Ectodermal cell (in vitro differentiated cells): ENCODE data around the gene CCDC97.

ENCODE experiments used
- H3K27ac ChIP-seq: 2 replicates; pipeline ENCODE4 v1.7.0; 2013; ENCODE audit warnings: mild to moderate bottlenecking, low read depth, low read length; ENCODE audit not compliant: insufficient read depth, poor library complexity, severe bottlenecking
- H3K27me3 ChIP-seq: 2 replicates; pipeline ENCODE4 v1.7.0; 2013; ENCODE audit warnings: mild to moderate bottlenecking, low read length; ENCODE audit not compliant: insufficient read depth, control insufficient read depth, poor library complexity, severe bottlenecking
- H3K36me3 ChIP-seq: one replicate; pipeline ENCODE4 v1.7.0; 2013; ENCODE audit warnings: low read length; ENCODE audit not compliant: control insufficient read depth, insufficient read depth
- H3K4me1 ChIP-seq: one replicate; pipeline ENCODE4 v1.7.0; 2013; ENCODE audit warnings: low read length; ENCODE audit not compliant: control insufficient read depth, insufficient read depth
- H3K4me3 ChIP-seq: 2 replicates; pipeline ENCODE4 v1.7.0; 2013; ENCODE audit warnings: low read depth, low read length, control low read depth; ENCODE audit not compliant: insufficient read depth
- H3K9me3 ChIP-seq: 2 replicates; pipeline ENCODE4 v1.7.0; 2013; ENCODE audit warnings: mild to moderate bottlenecking, low read length, moderate library complexity; ENCODE audit not compliant: control insufficient read depth
- WGBS, 2 experiments: methylation state at CpG; one replicate each; pipeline ENCODE4 v1.1.7; 2013; ENCODE audit warnings: missing lambda C conversion rate in 2 of 2; 5-methylcytosine and 5-hydroxymethylcytosine counted together

The CCDC97 gene

DNA sequence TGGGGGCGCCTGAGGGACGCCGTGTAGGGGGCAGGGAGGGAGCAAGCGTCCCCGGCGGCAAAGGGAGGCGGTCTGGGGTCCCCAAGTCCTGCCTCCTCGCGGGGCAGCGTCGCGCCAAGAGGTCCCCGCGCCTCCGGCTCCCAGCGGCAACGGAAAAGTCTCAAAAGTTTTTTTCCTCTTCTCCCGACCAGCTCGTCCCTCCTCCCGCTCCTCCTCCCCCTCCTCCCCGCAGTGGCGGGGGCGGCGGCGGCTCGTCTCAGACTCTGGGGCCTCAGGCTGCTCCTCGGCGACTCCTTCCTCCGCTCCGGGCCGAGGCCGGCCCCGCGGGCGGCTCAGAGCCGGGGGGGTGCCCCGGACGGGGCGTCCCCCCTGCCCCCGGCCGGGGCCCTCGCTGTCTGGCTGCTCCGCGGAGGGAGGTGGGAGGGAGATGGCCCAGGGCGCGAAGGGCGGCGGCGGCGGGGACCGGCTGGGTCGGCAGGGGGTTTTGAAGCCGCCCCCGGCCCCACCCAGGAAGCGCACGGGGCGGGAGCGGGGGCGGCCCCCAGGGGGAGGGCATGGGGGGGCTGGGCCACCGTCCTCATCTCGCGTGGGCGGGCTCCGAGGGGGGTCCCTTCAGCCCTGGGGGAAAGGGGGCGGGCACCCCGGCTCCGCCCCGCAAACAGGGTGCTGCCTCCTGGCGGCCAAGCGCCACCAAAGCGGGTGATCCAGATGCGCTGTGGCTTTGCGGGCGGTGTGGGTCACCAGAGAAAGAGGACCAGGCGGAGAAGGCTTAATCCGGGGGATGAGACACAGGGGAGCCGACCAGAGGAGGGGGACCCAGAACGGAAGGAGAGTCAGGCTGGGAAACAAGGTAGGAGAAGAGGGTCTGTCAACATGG is 43.7 kb downstream of the CCDC97 start, which contains the start of gene TGFB1:
TSS of gene TGFB1 (minus strand) at position 457 of the 877 bp plus-strand sequence. CDS start 878 bp downstream, outside the sequence.
- Histone ChIP-seq H3K4me3 (peak within 1 kb of the TSS; percentile 55), H3K36me3 (no peaks in the 10 kb centered on the region), H3K27me3 (peaks cover 53% of the 10 kb centered on the region), H3K9me3 (no peaks in the 10 kb centered on the region), H3K27ac (no peak within 1 kb of the TSS), H3K4me1 (peaks cover 19% of the 10 kb centered on the region)
- 1% methylated on average over 78 of the region's 78 CpGs for WGBS, 2 experiments

- Histone ChIP-seq H3K4me1 (peaks cover 19% of the 10 kb centered on the region), H3K36me3 (no peaks in the 10 kb centered on the region), H3K27me3 (peaks cover 50% of the 10 kb centered on the region), H3K9me3 (no peaks in the 10 kb centered on the region), H3K27ac (no peak overlapping the region), H3K4me3 (peak overlapping the region; percentile 55)
- 90 to 92% methylated on average over 23 of the region's 23 CpGs for WGBS, 2 experiments
Observed at GRCh38 chr19:41354343-41354953, 44.5 kb downstream of the CCDC97 start.

- Histone ChIP-seq H3K4me1 (peaks cover 19% of the 10 kb centered on the region), H3K27me3 (peaks cover 44% of the 10 kb centered on the region), H3K9me3 (no peaks in the 10 kb centered on the region), H3K27ac (no peak overlapping the region), H3K4me3 (no peak overlapping the region), H3K36me3 (no peaks in the 10 kb centered on the region)
- 95% methylated on average over 1 of the region's 1 CpG for WGBS, 2 experiments
Observed at GRCh38 chr19:41355035-41355434, 45.1 kb downstream of the CCDC97 start.

DNA sequence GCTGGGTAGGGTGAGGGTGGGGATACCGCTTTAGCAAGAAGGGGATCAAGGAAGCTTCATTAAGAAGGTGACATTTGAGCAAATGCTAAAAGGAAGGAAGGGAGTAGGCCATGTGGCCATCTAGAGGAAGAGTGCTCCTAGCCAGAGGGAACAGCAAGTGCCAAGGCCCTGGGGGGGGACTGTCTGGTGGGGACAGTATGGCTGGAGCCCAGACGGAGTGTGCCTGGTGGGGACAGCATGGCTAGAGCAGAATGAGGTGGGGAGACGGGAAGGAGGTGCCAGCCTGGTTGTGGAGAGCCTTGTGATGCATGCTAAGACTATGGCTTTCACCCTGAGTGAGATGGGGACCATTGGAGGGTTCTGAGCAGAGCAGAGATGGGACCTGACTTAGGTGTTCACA is 45.8 kb downstream of the CCDC97 start:
- WGBS, 2 experiments = 82 to 89% methylated on average over 3 of the region's 3 CpGs
- no peak overlapping the region for H3K27ac ChIP-seq
- H3K9me3 ChIP-seq = no peaks in the 10 kb centered on the region
- H3K4me1 ChIP-seq = peaks cover 18% of the 10 kb centered on the region
- H3K4me3 ChIP-seq = no peak overlapping the region
- peaks cover 36% of the 10 kb centered on the region for H3K27me3 ChIP-seq
- no peaks in the 10 kb centered on the region for H3K36me3 ChIP-seq

GRCh38 chr19:41356984-41357739 is 47.2 kb downstream of the CCDC97 start:
- no peaks in the 10 kb centered on the region for H3K9me3 ChIP-seq
- no peaks in the 10 kb centered on the region for H3K36me3 ChIP-seq
- no peak overlapping the region for H3K4me3 ChIP-seq
- peaks cover 9% of the 10 kb centered on the region for H3K4me1 ChIP-seq
- no peak overlapping the region for H3K27ac ChIP-seq
- H3K27me3 ChIP-seq = peaks cover 23% of the 10 kb centered on the region
- WGBS, 2 experiments = 85 to 86% methylated on average over 11 of the region's 11 CpGs

GRCh38 chr19:41357746-41358145 is 47.8 kb downstream of the CCDC97 start:
- Histone ChIP-seq H3K9me3 (no peaks in the 10 kb centered on the region), H3K4me3 (no peak overlapping the region), H3K27me3 (peaks cover 17% of the 10 kb centered on the region), H3K4me1 (peaks cover 4% of the 10 kb centered on the region), H3K27ac (no peak overlapping the region), H3K36me3 (no peaks in the 10 kb centered on the region)
- 94% methylated on average over 13 of the region's 13 CpGs for WGBS, 2 experiments

DNA sequence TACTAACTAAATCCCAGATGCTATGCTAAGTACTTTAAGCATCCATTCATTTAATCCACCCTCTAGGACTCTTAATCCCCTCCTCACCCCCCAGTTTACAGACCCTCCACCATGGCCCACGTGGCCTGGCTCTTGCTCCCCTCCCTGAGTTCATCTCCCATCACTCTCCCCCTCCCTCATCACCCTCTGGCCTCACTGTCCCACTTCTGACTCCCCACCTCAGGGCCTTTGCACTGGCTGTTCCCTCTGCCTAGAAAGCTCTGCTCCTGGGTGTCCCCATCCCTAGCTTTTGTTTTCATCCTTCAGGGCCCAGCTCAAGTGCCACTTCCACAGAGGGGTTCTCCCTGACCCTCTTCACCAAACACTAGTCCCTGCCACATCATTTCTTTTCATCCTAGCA is 49.8 kb downstream of the CCDC97 start:
- H3K27me3 ChIP-seq = no peaks in the 10 kb centered on the region
- 88% methylated on average over 1 of the region's 1 CpG for WGBS, 2 experiments
- no peaks in the 10 kb centered on the region for H3K36me3 ChIP-seq

GRCh38 chr19:41362143-41362847 is 52.3 kb downstream of the CCDC97 start:
- H3K9me3 ChIP-seq = no peaks in the 10 kb centered on the region
- no peak overlapping the region for H3K27ac ChIP-seq
- no peaks in the 10 kb centered on the region for H3K27me3 ChIP-seq
- H3K4me3 ChIP-seq = no peak overlapping the region
- 92% methylated on average over 7 of the region's 10 CpGs for WGBS, 2 experiments
- no peaks in the 10 kb centered on the region for H3K36me3 ChIP-seq
- H3K4me1 ChIP-seq = peaks cover 6% of the 10 kb centered on the region

More for the DNA sequence above, 49.8 kb downstream of the CCDC97 start:
- Histone ChIP-seq H3K4me3 (no peak overlapping the region), H3K4me1 (peaks cover 6% of the 10 kb centered on the region), H3K9me3 (no peaks in the 10 kb centered on the region), H3K27ac (no peak overlapping the region)

- Histone ChIP-seq H3K4me3 (peak overlapping the region; percentile 95), H3K9me3 (no peaks in the 10 kb centered on the region), H3K36me3 (no peaks in the 10 kb centered on the region), H3K4me1 (peaks cover 6% of the 10 kb centered on the region), H3K27ac (no peak overlapping the region), H3K27me3 (no peaks in the 10 kb centered on the region)
- WGBS, 2 experiments = 59 to 60% methylated on average over 6 of the region's 6 CpGs
Observed at GRCh38 chr19:41363371-41363752, 53.4 kb downstream of the CCDC97 start.
